Kidney (tissue), 14 donors: Measurements from ENCODE around the gene GAPVD1. TPM values are rescaled to one million over a fixed set of nuclear protein-coding genes. Genes with fewer than 3 reads are reported as not detected.

Experiments
- DNase-seq, 5 donors: peaks; one replicate each; pipeline ENCODE4 v3.0.0-alpha.2; 2013 to 2020
- FAIRE-seq: peaks from 2 replicates; lab custom pipeline; 2012; peaks lifted over from hg19 to GRCh38; lab: Jason Lieb, UNC
- H3K27ac ChIP-seq, 2 donors: one replicate each; pipeline ENCODE4 v1.7.0; 2013; ENCODE audit warnings: low read depth in 2 of 2, low read length in 2 of 2, inconsistent platforms in 1 of 2
- H3K27me3 ChIP-seq: one replicate; pipeline ENCODE4 v1.7.1; 2013; ENCODE audit warnings: low read length, inconsistent platforms; ENCODE audit not compliant: control insufficient read depth, insufficient read depth
- H3K36me3 ChIP-seq, 3 donors: one replicate each; pipeline versions ENCODE4 v1.7.0 to v1.7.1; 2013; ENCODE audit warnings: low read length in 3 of 3, control low read depth in 1 of 3, inconsistent platforms in 1 of 3; ENCODE audit not compliant: insufficient read depth in 3 of 3, control insufficient read depth in 2 of 3
- H3K4me1 ChIP-seq, 3 donors: one replicate each; pipeline versions ENCODE4 v1.7.0 to v1.7.1; 2013; ENCODE audit warnings: low read length in 3 of 3, inconsistent platforms in 1 of 3, low read depth in 1 of 3; ENCODE audit not compliant: control insufficient read depth in 2 of 3, insufficient read depth in 2 of 3
- H3K4me3 ChIP-seq, 3 donors: one replicate each; pipeline versions ENCODE4 v1.7.0 to v1.8.1; 2013; ENCODE audit warnings: low read length in 3 of 3, control low read depth in 1 of 3, inconsistent platforms in 1 of 3
- H3K9ac ChIP-seq, 3 donors: one replicate each; pipeline versions ENCODE4 v1.7.0 to v1.7.1; 2013; ENCODE audit warnings: low read length in 3 of 3, control low read depth in 1 of 3, inconsistent platforms in 1 of 3
- H3K9me3 ChIP-seq, 3 donors: one replicate each; pipeline versions ENCODE4 v1.7.0 to v1.7.1; 2013; ENCODE audit warnings: low read length in 3 of 3, control low read depth in 1 of 3, inconsistent platforms in 1 of 3; ENCODE audit not compliant: control insufficient read depth in 2 of 3, insufficient read depth in 1 of 3
- intact Hi-C: fragments of 100-400 bp; cut with DNase I; formaldehyde crosslinking; loops from one replicate; pipeline ENCODE4 v1.11.1; 2022
- polyA plus RNA-seq: library from polyadenylated mRNA; stranded (reverse); fragments of 350-450 nt; fragmentation: Illumina TruSeq; extraction: RNeasy Lipid Tissue Mini Kit (QIAGEN cat#74804); gene quantifications from one replicate; pipeline ENCODE4 v1.2.3, GENCODE V29; 2014; ENCODE audit warnings: low read depth, low replicate concordance; ENCODE audit not compliant: insufficient read depth
- total RNA-seq: library from RNA; stranded (reverse); fragmentation: NEBNext Ultra II Directional; extraction: Animal tissue kit (Norgen Biotek cat#: 25700); gene quantifications from one replicate; pipeline ENCODE4 v1.2.1, GENCODE V29; 2021
- TF ChIP-seq, protein P1 (sequence below): IDR thresholded peaks from 3 replicates; pipeline ENCODE4 v1.5.1; 2012; ENCODE audit warnings: mild to moderate bottlenecking, moderate library complexity, borderline replicate concordance; ENCODE audit not compliant: insufficient read depth; ENCODE audit errors: extremely low read depth
- donor health status: control.
- donor health status: control.
- donor health status: control.
- donor health status: control.
- donor health status: control.
- donor health status: DM: yes; HTN: yes; CAD: no.
- donor health status: Normal renal cell carcinoma (clear cell type).

The GAPVD1 gene
- total and polyA plus RNA-seq, 2 donors from 2014 or later: 6.9 to 44.8 TPM

DNA sequence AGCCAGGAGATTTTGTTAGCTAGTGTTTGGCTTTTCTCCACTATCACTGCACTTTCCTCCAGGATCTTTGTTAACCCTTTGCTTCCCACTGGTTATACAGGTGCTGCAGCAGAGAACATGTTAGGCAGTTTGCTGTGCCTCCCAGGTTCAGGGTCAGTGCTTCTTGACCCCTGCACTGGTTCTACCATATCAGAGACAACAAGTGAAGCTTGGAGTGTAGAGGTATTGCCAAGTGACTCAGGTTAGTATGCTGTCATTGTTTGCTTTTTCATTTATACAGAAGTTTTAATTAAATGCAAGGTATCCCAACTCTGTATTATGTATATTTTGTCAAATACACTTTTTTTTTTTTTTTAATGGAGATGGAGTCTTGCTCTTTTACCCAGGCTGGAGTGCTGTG, 68.4 kb downstream of the GAPVD1 start:
- no peak overlapping the region for H3K4me3 ChIP-seq
- no peaks in the 10 kb centered on the region for H3K9me3 ChIP-seq
- FAIRE-seq: no peak
- no peaks in the 10 kb centered on the region for H3K4me1 ChIP-seq
- DNase-seq: no peak
- intact Hi-C loops: no loop called here
- H3K27me3 ChIP-seq: no peaks in the 10 kb centered on the region
- H3K36me3 ChIP-seq: peaks cover 4 to 43% (median 24%) of the 10 kb centered on the region in 3 donors
- H3K9ac ChIP-seq: no peak overlapping the region
- no peak overlapping the region for H3K27ac ChIP-seq
- TF ChIP-seq, protein P1, sequence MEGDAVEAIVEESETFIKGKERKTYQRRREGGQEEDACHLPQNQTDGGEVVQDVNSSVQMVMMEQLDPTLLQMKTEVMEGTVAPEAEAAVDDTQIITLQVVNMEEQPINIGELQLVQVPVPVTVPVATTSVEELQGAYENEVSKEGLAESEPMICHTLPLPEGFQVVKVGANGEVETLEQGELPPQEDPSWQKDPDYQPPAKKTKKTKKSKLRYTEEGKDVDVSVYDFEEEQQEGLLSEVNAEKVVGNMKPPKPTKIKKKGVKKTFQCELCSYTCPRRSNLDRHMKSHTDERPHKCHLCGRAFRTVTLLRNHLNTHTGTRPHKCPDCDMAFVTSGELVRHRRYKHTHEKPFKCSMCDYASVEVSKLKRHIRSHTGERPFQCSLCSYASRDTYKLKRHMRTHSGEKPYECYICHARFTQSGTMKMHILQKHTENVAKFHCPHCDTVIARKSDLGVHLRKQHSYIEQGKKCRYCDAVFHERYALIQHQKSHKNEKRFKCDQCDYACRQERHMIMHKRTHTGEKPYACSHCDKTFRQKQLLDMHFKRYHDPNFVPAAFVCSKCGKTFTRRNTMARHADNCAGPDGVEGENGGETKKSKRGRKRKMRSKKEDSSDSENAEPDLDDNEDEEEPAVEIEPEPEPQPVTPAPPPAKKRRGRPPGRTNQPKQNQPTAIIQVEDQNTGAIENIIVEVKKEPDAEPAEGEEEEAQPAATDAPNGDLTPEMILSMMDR: no peak

DNA sequence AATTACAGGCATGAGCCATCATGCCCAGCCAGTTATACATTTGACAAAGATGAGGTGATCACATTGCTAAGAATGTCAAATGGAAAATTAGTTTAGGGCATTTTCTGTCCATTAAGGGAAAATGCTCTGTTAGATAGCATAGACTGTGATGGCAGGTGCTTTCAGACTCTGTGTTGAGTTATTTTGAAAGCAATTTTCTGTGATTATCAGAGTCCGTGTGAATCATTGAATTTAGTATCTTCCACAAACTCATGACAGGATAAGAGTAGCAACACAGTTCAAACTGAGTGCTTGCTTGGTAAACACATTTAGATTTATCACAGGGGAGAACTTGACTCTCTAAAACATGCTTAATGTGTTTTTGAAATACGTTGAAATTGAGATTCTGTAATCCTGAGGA, 69.0 kb downstream of the GAPVD1 start:
- TF ChIP-seq, protein P1: no peak
- intact Hi-C loops: no loop called here
- FAIRE-seq (no peak), DNase-seq (no peak)
- no peaks in the 10 kb centered on the region for H3K27me3 ChIP-seq
- no peak overlapping the region for H3K9ac ChIP-seq
- H3K27ac ChIP-seq: no peak overlapping the region
- no peaks in the 10 kb centered on the region for H3K4me1 ChIP-seq
- peaks cover 4 to 41% (median 23%) of the 10 kb centered on the region in 3 donors for H3K36me3 ChIP-seq
- H3K4me3 ChIP-seq: no peak overlapping the region
- H3K9me3 ChIP-seq: no peaks in the 10 kb centered on the region

DNA sequence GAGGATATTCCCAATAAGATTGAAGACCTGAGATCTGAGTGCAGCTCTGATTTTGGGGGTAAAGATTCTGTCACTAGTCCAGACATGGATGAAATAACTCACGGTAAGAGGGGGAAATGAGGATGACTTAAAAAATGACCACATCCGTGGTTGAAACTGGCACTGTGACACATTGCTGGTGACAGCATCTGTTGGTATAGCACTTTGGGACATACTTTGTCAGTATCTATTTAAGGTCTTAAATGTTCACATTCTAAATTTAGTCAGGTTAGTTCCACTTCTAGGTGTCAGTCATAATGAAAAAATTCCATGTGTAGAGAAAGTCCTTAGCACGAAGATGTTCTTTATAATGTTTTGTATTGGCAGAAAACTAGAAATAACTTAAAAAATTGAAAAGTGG, 70.9 kb downstream of the GAPVD1 start:
- Histone ChIP-seq H3K4me1 (no peaks in the 10 kb centered on the region), H3K27ac (no peak overlapping the region), H3K4me3 (no peak overlapping the region), H3K36me3 (peaks cover 4 to 41% (median 20%) of the 10 kb centered on the region in 3 donors), H3K9ac (no peak overlapping the region), H3K27me3 (no peaks in the 10 kb centered on the region), H3K9me3 (no peaks in the 10 kb centered on the region)
- intact Hi-C loops: no loop called here
- no peak for DNase-seq
- TF ChIP-seq, protein P1: no peak
- no peak for FAIRE-seq

DNA sequence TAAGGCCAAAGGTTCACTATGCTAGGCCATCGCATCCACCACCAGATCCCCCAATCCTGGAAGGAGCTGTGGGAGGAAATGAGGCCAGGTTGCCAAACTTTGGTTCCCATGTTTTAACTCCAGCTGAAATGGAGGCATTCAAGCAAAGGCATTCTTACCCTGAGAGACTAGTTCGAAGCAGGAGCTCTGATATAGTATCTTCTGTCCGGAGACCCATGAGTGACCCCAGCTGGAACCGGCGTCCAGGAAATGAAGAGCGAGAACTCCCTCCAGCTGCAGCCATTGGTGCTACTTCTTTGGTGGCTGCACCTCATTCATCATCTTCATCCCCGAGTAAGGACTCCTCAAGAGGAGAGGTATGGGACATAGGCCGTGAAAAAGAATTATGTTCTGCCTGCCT, 75.6 kb downstream of the GAPVD1 start:
- TF ChIP-seq, protein P1: no peak
- peak in 4 of 5 donors; percentile 52 to 86 (median 76) for DNase-seq
- Histone ChIP-seq H3K27ac (no peak overlapping the region), H3K4me1 (no peaks in the 10 kb centered on the region), H3K4me3 (no peak overlapping the region), H3K9ac (no peak overlapping the region), H3K9me3 (no peaks in the 10 kb centered on the region), H3K36me3 (peaks cover 6 to 43% (median 14%) of the 10 kb centered on the region in 3 donors), H3K27me3 (no peaks in the 10 kb centered on the region)
- FAIRE-seq: no peak
- intact Hi-C loops: no loop called here
